ENCODE data around the gene C6orf47. TPM values are rescaled to one million over a fixed set of nuclear protein-coding genes. Genes with fewer than 3 reads are reported as not detected.

Gene C6orf47
- total and polyA plus RNA-seq, 10 of the 15 experiments (the other 5 are each of a cell fraction or from before 2014, with no cell fraction given) = 0.16 to 20.4 (median 17.3) TPM; not detected in 1

DNA sequence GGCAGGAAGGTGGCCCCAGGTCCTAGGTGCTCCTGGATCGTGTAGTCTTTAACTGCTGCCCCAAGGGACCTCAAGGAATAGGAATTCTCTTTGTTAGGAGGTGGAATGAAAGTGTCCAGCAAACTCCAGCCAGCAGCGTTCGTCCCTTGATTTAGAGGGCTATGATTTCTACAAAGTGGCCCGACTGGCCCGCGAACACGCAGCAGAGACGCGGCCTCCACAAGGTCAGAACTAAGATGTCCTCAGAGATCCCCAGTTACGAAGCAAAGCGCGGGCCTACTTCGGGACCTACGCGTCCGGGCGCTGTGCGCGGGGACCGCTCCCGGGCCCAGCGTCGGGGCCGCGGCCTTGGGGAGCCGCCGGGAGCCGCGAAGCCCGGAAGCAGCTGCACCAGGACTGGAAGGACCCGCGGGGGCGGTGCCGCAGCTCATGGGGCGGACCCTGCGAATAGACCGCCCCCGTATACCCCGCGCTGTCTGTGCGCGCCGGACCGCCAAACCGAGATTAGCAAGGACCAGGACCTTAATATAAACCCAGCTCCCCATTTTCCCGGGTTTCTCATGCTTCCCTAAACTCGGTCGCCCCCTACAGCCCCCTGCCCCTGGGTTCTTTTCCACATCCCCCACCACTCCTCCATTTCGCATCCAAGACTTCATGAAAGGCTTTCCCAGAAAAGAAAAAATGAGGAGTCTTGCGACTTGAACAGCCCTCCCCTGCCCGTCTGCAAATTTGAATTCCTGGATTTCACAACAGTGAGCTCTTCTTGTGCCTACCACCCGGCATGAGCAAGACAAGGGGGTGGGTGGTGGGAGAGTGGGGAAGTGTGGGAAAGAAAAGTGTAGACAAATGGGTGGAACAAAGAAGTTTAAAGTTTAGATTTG, at the start of gene C6orf47 (continued):
- TF ChIP-seq, protein P1, sequence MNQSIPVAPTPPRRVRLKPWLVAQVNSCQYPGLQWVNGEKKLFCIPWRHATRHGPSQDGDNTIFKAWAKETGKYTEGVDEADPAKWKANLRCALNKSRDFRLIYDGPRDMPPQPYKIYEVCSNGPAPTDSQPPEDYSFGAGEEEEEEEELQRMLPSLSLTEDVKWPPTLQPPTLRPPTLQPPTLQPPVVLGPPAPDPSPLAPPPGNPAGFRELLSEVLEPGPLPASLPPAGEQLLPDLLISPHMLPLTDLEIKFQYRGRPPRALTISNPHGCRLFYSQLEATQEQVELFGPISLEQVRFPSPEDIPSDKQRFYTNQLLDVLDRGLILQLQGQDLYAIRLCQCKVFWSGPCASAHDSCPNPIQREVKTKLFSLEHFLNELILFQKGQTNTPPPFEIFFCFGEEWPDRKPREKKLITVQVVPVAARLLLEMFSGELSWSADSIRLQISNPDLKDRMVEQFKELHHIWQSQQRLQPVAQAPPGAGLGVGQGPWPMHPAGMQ (IDR thresholded peaks at IDR 0.05; ENCODE audit: borderline replicate concordance) = no peak
- 0 out of 2 replicates have a peak, but pooled peaks have one; percentile 54 for TF ChIP-seq TCF3 (IDR thresholded peaks at IDR 0.05; ENCODE audit: borderline replicate concordance, insufficient read depth, low read depth, low read length)
- TF ChIP-seq E2F4 (IDR thresholded peaks at IDR 0.05; ENCODE audit: low read depth, low read length) = no peak
- peak in 1 of 2 experiments; percentile 93; a peak in 2 of 3 replicates for TF ChIP-seq EGR1 (IDR thresholded peaks at IDR 0.05; ENCODE audit: borderline replicate concordance in 1 of 2, low read depth in 2 of 2, low read length in 2 of 2)
- TF ChIP-seq CEBPB (IDR thresholded peaks at IDR 0.05; ENCODE audit: borderline replicate concordance in 1 of 2, low read depth in 2 of 2, low read length in 2 of 2) = no peak
- peak; percentile 37; the same call in 1 of the 2 replicates for TF ChIP-seq NFIC (IDR thresholded peaks at IDR 0.05; ENCODE audit: low read depth, low read length)
- no peak for TF ChIP-seq ZZZ3 (IDR thresholded peaks at IDR 0.05; ENCODE audit: control insufficient read depth, insufficient read length, low read depth)
- no peak for TF ChIP-seq ASH2L (IDR thresholded peaks at IDR 0.05; ENCODE audit: borderline replicate concordance, low read depth)
- TF ChIP-seq, protein P2, sequence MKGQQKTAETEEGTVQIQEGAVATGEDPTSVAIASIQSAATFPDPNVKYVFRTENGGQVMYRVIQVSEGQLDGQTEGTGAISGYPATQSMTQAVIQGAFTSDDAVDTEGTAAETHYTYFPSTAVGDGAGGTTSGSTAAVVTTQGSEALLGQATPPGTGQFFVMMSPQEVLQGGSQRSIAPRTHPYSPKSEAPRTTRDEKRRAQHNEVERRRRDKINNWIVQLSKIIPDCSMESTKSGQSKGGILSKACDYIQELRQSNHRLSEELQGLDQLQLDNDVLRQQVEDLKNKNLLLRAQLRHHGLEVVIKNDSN (IDR thresholded peaks at IDR 0.05; ENCODE audit: borderline replicate concordance, extremely low read length, insufficient read depth, low read depth, low read length) = no peak
- TF ChIP-seq, protein P3, sequence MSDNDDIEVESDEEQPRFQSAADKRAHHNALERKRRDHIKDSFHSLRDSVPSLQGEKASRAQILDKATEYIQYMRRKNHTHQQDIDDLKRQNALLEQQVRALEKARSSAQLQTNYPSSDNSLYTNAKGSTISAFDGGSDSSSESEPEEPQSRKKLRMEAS (IDR thresholded peaks at IDR 0.05; ENCODE audit: low read depth, low read length) = no peak
- peak; percentile 35; the same call in 1 of the 2 replicates for TF ChIP-seq CBFB (IDR thresholded peaks at IDR 0.05; ENCODE audit: low read depth)
- TF ChIP-seq, protein P4, sequence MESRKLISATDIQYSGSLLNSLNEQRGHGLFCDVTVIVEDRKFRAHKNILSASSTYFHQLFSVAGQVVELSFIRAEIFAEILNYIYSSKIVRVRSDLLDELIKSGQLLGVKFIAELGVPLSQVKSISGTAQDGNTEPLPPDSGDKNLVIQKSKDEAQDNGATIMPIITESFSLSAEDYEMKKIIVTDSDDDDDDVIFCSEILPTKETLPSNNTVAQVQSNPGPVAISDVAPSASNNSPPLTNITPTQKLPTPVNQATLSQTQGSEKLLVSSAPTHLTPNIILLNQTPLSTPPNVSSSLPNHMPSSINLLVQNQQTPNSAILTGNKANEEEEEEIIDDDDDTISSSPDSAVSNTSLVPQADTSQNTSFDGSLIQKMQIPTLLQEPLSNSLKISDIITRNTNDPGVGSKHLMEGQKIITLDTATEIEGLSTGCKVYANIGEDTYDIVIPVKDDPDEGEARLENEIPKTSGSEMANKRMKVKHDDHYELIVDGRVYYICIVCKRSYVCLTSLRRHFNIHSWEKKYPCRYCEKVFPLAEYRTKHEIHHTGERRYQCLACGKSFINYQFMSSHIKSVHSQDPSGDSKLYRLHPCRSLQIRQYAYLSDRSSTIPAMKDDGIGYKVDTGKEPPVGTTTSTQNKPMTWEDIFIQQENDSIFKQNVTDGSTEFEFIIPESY (IDR thresholded peaks at IDR 0.05) = no peak
- TF ChIP-seq MXI1 (IDR thresholded peaks at IDR 0.05; ENCODE audit: low read depth, low read length) = peak; percentile 61
- TF ChIP-seq, protein P5, sequence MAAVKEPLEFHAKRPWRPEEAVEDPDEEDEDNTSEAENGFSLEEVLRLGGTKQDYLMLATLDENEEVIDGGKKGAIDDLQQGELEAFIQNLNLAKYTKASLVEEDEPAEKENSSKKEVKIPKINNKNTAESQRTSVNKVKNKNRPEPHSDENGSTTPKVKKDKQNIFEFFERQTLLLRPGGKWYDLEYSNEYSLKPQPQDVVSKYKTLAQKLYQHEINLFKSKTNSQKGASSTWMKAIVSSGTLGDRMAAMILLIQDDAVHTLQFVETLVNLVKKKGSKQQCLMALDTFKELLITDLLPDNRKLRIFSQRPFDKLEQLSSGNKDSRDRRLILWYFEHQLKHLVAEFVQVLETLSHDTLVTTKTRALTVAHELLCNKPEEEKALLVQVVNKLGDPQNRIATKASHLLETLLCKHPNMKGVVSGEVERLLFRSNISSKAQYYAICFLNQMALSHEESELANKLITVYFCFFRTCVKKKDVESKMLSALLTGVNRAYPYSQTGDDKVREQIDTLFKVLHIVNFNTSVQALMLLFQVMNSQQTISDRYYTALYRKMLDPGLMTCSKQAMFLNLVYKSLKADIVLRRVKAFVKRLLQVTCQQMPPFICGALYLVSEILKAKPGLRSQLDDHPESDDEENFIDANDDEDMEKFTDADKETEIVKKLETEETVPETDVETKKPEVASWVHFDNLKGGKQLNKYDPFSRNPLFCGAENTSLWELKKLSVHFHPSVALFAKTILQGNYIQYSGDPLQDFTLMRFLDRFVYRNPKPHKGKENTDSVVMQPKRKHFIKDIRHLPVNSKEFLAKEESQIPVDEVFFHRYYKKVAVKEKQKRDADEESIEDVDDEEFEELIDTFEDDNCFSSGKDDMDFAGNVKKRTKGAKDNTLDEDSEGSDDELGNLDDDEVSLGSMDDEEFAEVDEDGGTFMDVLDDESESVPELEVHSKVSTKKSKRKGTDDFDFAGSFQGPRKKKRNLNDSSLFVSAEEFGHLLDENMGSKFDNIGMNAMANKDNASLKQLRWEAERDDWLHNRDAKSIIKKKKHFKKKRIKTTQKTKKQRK (IDR thresholded peaks at IDR 0.05; ENCODE audit: low read depth, low read length) = no peak
- 0 out of 4 replicates have a peak, but pooled peaks of 1 of the 2 experiments have one; percentile 14 for TF ChIP-seq IKZF2 (IDR thresholded peaks at IDR 0.05)
- TF ChIP-seq POLR2A (IDR thresholded peaks at IDR 0.05; ENCODE audit: low read depth, low read length) = peak; percentile 90
- TF ChIP-seq HSF1 (IDR thresholded peaks at IDR 0.05; ENCODE audit: low read depth, low read length) = no peak
